Thoracic aorta (tissue), 2 donors: ENCODE measurements around the gene GMEB2. TPM values are rescaled to one million over a fixed set of nuclear protein-coding genes. Genes with fewer than 3 reads are reported as not detected.

Source experiments
- ATAC-seq: fragments of 150-250 bp; one replicate; pipeline ENCODE4 v1.8.0; 2017; ENCODE audit warnings: low read depth; ENCODE audit not compliant: insufficient number of reproducible peaks, low FRiP score
- DNase-seq: peaks from one replicate; pipeline ENCODE4 v3.0.0-alpha.2; 2020; ENCODE audit warnings: low spot score
- H3K27ac ChIP-seq, 2 donors: fragments of 200-600 bp; sonication (generic); 1 replicate in 1 of 2; 2 replicates in 1 of 2; pipeline ENCODE4 v1.5.1; 2016; ENCODE audit warnings: mild to moderate bottlenecking in 2 of 2, moderate library complexity in 2 of 2
- H3K27me3 ChIP-seq: fragments of 200-600 bp; sonication (generic); replicated peaks from 2 replicates; pipeline ENCODE4 v1.6.0; 2016; ENCODE audit warnings: mild to moderate bottlenecking; ENCODE audit not compliant: insufficient read depth
- H3K36me3 ChIP-seq: fragments of 200-600 bp; sonication (generic); one replicate; pipeline ENCODE4 v1.5.1; 2016
- H3K4me1 ChIP-seq, 2 donors: fragments of 200-600 bp; sonication (generic); 1 replicate in 1 of 2; 2 replicates in 1 of 2; pipeline versions ENCODE4 v1.5.1 to v1.6.0; 2016; ENCODE audit warnings: low read depth in 2 of 2, mild to moderate bottlenecking in 1 of 2; ENCODE audit not compliant: control insufficient read depth in 1 of 2
- H3K4me3 ChIP-seq: fragments of 200-600 bp; sonication (generic); 2 replicates; pipeline ENCODE4 v1.5.1; 2016; ENCODE audit warnings: mild to moderate bottlenecking
- H3K9me3 ChIP-seq: fragments of 200-600 bp; sonication (generic); 2 replicates; pipeline ENCODE4 v1.5.1; 2016
- total RNA-seq, 2 donors: library from RNA; depleted of rRNA; stranded (reverse); fragments of >200 nt; gene quantifications; one replicate each; pipeline versions ENCODE4 v1.1.0 to v1.2.3, GENCODE V29; 2016
- TF ChIP-seq, protein P1 (sequence below): fragments of 200-600 bp; sonication (generic); IDR thresholded peaks from one replicate; pipeline ENCODE4 v1.5.1; 2019; ENCODE audit warnings: antibody characterized with exemption

GMEB2 gene
- total RNA-seq, 2 donors from 2014 or later: 10.0 to 14.7 TPM

DNA sequence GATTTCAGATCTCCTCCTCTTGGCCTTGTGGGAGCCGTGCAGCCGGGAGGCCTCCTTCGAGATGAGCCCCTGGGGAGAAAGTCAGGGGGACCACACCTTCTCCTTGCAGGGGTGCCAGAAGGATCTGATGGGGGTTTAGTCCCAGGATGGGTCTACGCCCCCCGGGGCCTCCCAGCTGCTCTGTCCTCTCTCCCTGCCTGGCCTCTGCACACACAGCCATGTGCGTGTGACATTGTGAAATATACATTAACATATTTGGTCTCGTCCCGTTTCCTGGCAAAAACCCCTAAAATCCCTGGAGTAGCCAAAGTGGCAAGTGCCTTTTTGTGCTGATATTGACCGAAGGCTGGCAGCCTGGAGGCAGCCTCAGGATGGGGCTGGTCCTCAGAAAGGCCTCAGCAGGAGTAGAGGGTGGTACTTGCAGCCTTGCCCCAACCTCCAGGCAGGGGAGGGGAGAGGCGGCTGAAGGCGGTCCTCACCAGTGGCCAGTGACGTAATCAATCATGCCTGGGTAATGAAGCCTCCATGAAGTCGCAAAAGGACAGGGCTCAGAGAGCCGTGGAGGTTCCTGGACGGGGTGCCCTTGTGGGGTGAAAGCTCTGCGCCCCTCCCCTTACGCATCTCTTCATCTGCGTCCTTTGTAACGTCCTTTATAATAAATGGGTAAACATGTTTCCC, 47.7 kb downstream of the GMEB2 start:
- Histone ChIP-seq H3K9me3 (no peaks in the 10 kb centered on the region), H3K27ac (no peak overlapping the region), H3K4me1 (no peaks in the 10 kb centered on the region), H3K27me3 (no peaks in the 10 kb centered on the region), H3K36me3 (no peaks in the 10 kb centered on the region), H3K4me3 (no peak overlapping the region)
- no peak for ATAC-seq
- TF ChIP-seq, protein P1, sequence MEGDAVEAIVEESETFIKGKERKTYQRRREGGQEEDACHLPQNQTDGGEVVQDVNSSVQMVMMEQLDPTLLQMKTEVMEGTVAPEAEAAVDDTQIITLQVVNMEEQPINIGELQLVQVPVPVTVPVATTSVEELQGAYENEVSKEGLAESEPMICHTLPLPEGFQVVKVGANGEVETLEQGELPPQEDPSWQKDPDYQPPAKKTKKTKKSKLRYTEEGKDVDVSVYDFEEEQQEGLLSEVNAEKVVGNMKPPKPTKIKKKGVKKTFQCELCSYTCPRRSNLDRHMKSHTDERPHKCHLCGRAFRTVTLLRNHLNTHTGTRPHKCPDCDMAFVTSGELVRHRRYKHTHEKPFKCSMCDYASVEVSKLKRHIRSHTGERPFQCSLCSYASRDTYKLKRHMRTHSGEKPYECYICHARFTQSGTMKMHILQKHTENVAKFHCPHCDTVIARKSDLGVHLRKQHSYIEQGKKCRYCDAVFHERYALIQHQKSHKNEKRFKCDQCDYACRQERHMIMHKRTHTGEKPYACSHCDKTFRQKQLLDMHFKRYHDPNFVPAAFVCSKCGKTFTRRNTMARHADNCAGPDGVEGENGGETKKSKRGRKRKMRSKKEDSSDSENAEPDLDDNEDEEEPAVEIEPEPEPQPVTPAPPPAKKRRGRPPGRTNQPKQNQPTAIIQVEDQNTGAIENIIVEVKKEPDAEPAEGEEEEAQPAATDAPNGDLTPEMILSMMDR: no peak
- DNase-seq: no peak

DNA sequence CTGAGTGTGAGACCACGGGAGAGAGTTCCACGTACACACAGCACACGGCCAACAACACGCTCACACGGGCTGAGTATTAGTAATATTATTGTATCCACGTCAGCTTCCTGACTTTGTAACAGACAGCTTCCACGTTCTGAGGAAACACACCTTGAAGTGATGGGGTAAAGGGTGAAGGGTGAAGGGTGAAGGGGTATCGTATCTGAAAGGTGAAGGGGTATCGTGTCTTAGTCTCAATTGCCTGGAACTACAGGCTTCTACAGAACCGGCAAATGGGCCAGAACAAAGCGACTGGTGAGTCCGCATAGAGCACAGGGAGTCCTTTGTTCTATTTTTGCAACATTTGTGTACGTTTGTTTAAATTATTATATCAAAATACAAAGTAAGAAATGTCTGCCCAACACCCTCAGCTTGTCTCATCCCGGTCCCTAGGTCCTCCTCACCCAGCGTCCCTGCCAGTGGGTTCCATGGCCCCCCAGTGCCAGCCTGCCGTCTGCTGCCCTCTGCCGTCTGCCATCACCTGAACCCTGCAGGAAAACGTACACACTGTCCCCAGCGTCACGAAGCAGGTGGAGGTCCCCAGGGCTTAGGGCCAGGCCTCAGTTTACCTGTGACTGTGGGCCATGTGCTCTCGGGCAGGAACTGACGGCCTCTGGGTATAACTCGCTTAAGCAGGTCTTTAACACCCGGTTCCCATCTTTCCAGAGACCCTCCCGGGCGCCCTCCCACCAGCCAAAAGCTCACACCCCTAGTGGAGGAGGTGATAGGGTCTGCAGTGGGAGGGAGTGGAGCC, 48.5 kb downstream of the GMEB2 start:
- Histone ChIP-seq H3K4me1 (peaks cover 2 to 3% of the 10 kb centered on the region in 2 donors), H3K9me3 (no peaks in the 10 kb centered on the region), H3K4me3 (no peak overlapping the region), H3K27me3 (no peaks in the 10 kb centered on the region), H3K36me3 (no peaks in the 10 kb centered on the region), H3K27ac (no peak overlapping the region)
- ATAC-seq (no peak), DNase-seq (no peak)
- TF ChIP-seq, protein P1: no peak

DNA sequence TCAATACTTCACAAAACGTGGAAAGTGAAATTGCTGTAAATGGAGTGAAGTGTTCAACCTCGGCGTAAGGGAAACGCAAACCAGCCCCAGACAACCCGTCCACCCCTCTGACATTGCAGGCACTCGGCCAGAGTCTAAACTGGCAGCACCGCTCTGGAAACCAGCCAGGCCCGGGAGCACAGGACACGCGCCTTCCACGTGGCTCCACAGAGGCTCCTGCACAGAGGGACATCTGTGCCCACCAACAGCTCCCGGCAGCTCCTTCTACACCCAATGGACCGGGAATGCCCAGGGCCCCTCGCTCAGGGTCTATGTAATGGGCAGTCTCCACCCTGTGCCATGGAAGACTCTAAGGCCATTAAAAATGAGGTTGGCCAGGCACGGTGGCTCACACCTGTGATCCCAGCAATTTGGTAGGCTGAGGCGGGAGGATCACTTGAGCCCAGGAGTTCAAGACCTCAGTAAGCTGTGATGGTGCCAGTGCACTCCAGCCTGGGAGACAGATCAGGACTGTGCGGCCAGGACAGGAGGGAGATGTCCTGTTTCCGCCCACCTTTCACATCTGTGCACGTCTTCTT, 49.5 kb downstream of the GMEB2 start:
- DNase-seq: no peak
- ATAC-seq: no peak
- Histone ChIP-seq H3K27ac (no peak overlapping the region), H3K27me3 (no peaks in the 10 kb centered on the region), H3K9me3 (no peaks in the 10 kb centered on the region), H3K36me3 (no peaks in the 10 kb centered on the region), H3K4me3 (no peak overlapping the region), H3K4me1 (peaks cover 5 to 11% of the 10 kb centered on the region in 2 donors)
- TF ChIP-seq, protein P1: no peak

DNA sequence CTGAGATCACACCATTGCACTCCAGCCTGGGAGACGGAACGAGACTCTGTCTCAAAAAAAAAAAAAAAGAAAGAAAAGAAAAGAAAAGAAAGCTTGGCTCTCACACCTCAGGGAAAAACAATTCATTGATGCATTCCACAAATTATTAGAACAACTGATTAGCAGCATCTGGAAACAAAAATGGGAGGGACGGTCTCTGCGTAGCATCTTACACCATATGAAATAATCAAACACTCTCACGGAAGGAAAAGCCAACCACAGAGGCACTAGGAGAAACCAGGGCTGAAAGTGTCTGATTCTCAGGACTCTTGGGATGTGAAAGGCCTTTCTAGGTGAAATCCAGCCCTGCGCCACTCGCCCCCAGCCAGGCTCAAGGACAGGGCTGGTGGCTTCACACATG, 50.6 kb downstream of the GMEB2 start:
- Histone ChIP-seq H3K4me1 (peaks cover 5 to 11% of the 10 kb centered on the region in 2 donors), H3K4me3 (no peak overlapping the region), H3K36me3 (no peaks in the 10 kb centered on the region), H3K9me3 (no peaks in the 10 kb centered on the region), H3K27ac (no peak overlapping the region), H3K27me3 (no peaks in the 10 kb centered on the region)
- TF ChIP-seq, protein P1: no peak
- ATAC-seq: no peak
- no peak for DNase-seq
